GM12878 (cell line): Measurements from ENCODE around the gene RAE1. TPM values are rescaled to one million over a fixed set of nuclear protein-coding genes. Genes with fewer than 3 reads are reported as not detected.

Experiments
- ATAC-seq: fragments of 200-7000 bp; cut with Tn5 transposase; 3 replicates; pipeline ENCODE4 v1.9.1; 2020; ENCODE audit warnings: mild to moderate bottlenecking, moderate library complexity
- BruUV-seq: library from RNA; stranded (reverse); fragments of 400-500 nt; replicated peaks from 2 replicates; lab custom pipeline; 2021; lab: Mats Ljungman, UMichigan
- CTCF ChIA-PET: fragments of 300-600 bp; sonication (Branson Sonifier 250); formaldehyde crosslinking; extraction: SDS; loops from one replicate; lab custom pipeline; 2021; ENCODE audit warnings: inconsistent platforms; lab: Yijun Ruan, JAX
- POLR2A ChIA-PET: fragments of 350-600 bp; formaldehyde crosslinking; extraction: SDS; loops from one replicate; lab custom pipeline; 2021; ENCODE audit warnings: inconsistent platforms; lab: Charles Lee
- RAD21 ChIA-PET: fragments of 300-600 bp; sonication (Branson Sonifier 250); formaldehyde crosslinking; loops from one replicate; lab custom pipeline; 2023; ENCODE audit warnings: antibody characterized with exemption; ENCODE audit not compliant: unreplicated experiment; lab: Charles Lee
- SMC1A ChIA-PET: fragments of 300-600 bp; sonication (Branson Sonifier 250); formaldehyde crosslinking; loops from one replicate; lab custom pipeline; 2023; ENCODE audit not compliant: unreplicated experiment, uncharacterized antibody; lab: Charles Lee
- DNase-seq: peaks from one replicate; pipeline ENCODE4 v3.0.0-alpha.2; 2011; ENCODE audit warnings: low read depth, low spot score
- FAIRE-seq: peaks from 3 replicates; lab custom pipeline; 2011; peaks lifted over from hg19 to GRCh38; lab: Jason Lieb, UNC
- H2AFZ ChIP-seq: 2 replicates; pipeline ENCODE4 v1.6.0; 2011; ENCODE audit warnings: low read depth, low read length, control low read depth; ENCODE audit not compliant: control insufficient read depth
- H3K27ac ChIP-seq: 2 replicates; pipeline ENCODE4 v1.5.1; 2011; ENCODE audit warnings: control low read depth; ENCODE audit not compliant: control insufficient read depth, insufficient read depth
- H3K27me3 ChIP-seq, 2 experiments: replicated peaks in 1 of 2; 2 replicates each; pipeline versions ENCODE4 v1.6.0 to v1.6.1; 2011; ENCODE audit warnings: low read length in 1 of 2; ENCODE audit not compliant: control insufficient read depth in 2 of 2, insufficient read depth in 2 of 2
- H3K36me3 ChIP-seq, 2 experiments: 2 replicates each; pipeline ENCODE4 v1.5.1; 2011; ENCODE audit warnings: low read length in 1 of 2; ENCODE audit not compliant: control insufficient read depth in 2 of 2, insufficient read depth in 2 of 2
- H3K4me1 ChIP-seq: 2 replicates; pipeline ENCODE4 v1.6.1; 2011; ENCODE audit warnings: mild to moderate bottlenecking, low read length, moderate library complexity, mixed read lengths; ENCODE audit not compliant: control insufficient read depth, insufficient read depth
- H3K4me2 ChIP-seq: 2 replicates; pipeline ENCODE4 v1.6.0; 2011; ENCODE audit warnings: control low read depth; ENCODE audit not compliant: control insufficient read depth, insufficient read depth
- H3K4me3 ChIP-seq: fragments of 200-600 bp; sonication (generic); 2 replicates; pipeline ENCODE4 v1.5.1; 2016
- H3K79me2 ChIP-seq: 2 replicates; pipeline ENCODE4 v1.6.0; 2011; ENCODE audit warnings: low read length; ENCODE audit not compliant: control insufficient read depth, insufficient read depth
- H3K9ac ChIP-seq: 2 replicates; pipeline ENCODE4 v1.8.0; 2011; ENCODE audit warnings: low read length, control low read depth, mixed read lengths; ENCODE audit not compliant: control insufficient read depth, insufficient read depth
- H3K9me3 ChIP-seq: replicated peaks from 3 replicates; pipeline ENCODE4 v1.5.1; 2011; ENCODE audit warnings: mild to moderate bottlenecking, low read length; ENCODE audit not compliant: control insufficient read depth, insufficient read depth
- H4K20me1 ChIP-seq: 2 replicates; pipeline ENCODE4 v1.6.0; 2011; ENCODE audit not compliant: control insufficient read depth, insufficient read depth
- BHLHE40 ChIP-seq, 2 experiments: fragments of 450-650 bp in 1 of 2; IDR thresholded peaks; 2 replicates each; pipeline ENCODE4 v1.6.1; 2011 to 2017; ENCODE audit warnings: low read depth in 2 of 2, borderline replicate concordance in 1 of 2, improper control_type of control experiment in 1 of 2, low read length in 1 of 2, mild to moderate bottlenecking in 1 of 2
- CBFB ChIP-seq: IDR thresholded peaks from 2 replicates; pipeline ENCODE4 v1.6.1; 2016; ENCODE audit warnings: antibody characterized with exemption, low read depth
- CBX3 ChIP-seq: fragments of 200-600 bp; sonication (generic); IDR thresholded peaks from 2 replicates; pipeline ENCODE4 v1.6.1; 2016; ENCODE audit warnings: low read depth, borderline replicate concordance
- GATAD2B ChIP-seq: fragments of 450-650 bp; conservative IDR thresholded peaks from 2 replicates; pipeline ENCODE4 v1.6.1; 2017; ENCODE audit warnings: low read depth, mild to moderate bottlenecking, moderate library complexity
- JUND ChIP-seq: IDR thresholded peaks from 2 replicates; pipeline ENCODE4 v1.6.1; 2012; ENCODE audit warnings: low read depth, mild to moderate bottlenecking, low read length, improper control_type of control experiment, moderate library complexity
- MAX ChIP-seq: IDR thresholded peaks from 2 replicates; pipeline ENCODE4 v1.6.1; 2012; ENCODE audit warnings: low read depth, low read length, improper control_type of control experiment
- PAX8 ChIP-seq: fragments of 450-650 bp; IDR thresholded peaks from 2 replicates; pipeline ENCODE4 v1.6.1; 2017; ENCODE audit warnings: mild to moderate bottlenecking, moderate library complexity
- PKNOX1 ChIP-seq: fragments of 450-650 bp; IDR thresholded peaks from 2 replicates; pipeline ENCODE4 v1.6.1; 2016; ENCODE audit warnings: mild to moderate bottlenecking
- POLR2A ChIP-seq: IDR thresholded peaks from 2 replicates; pipeline ENCODE4 v1.6.1; 2011; ENCODE audit warnings: low read depth, mild to moderate bottlenecking, low read length
- POLR2AphosphoS5 ChIP-seq: IDR thresholded peaks from 2 replicates; pipeline ENCODE4 v1.6.1; 2011; ENCODE audit warnings: mild to moderate bottlenecking, low read length, inconsistent platforms
- WGBS: methylation state at CpG from one replicate; pipeline ENCODE4 v1.1.6; 2016; ENCODE audit warnings: low lambda C conversion rate; ENCODE audit not compliant: insufficient replicate concordance, insufficient coverage; ENCODE audit errors: missing lambda C conversion rate; 5-methylcytosine and 5-hydroxymethylcytosine counted together
- in situ Hi-C: fragments of 300-500 bp; cut with MboI; formaldehyde crosslinking; loops from 9 replicates; pipeline ENCODE4 v1.14.3; 2018; ENCODE audit warnings: mixed read lengths
- intact Hi-C: fragments of 100-400 bp; cut with micrococcal nuclease; formaldehyde crosslinking; loops from one replicate; pipeline ENCODE4 v1.14.2; 2022; ENCODE audit not compliant: unreplicated experiment
- polyA plus RNA-seq, 11 experiments: library from polyadenylated mRNA; depleted of rRNA in 4 of 11; unstranded in 6 of 11; stranded (reverse) in 5 of 11; fragments of >200 nt; fragmentation: Nextera tagmentation in 4 of 11; fragmentation: Illumina TruSeq in 1 of 11; extraction: Ambion mirVana in 4 of 11; extraction: Trizol in 1 of 11; gene quantifications; 1 replicate in 1 of 11; 2 replicates in 10 of 11; pipeline versions ENCODE4 v1.2.1 to v1.2.3, GENCODE V29; 2011 to 2016; ENCODE audit warnings: inconsistent platforms in 2 of 11, missing spikeins in 2 of 11, low read depth in 1 of 11
- total RNA-seq, 4 experiments: library from RNA; depleted of rRNA in 3 of 4; stranded (reverse); fragments of >200 nt in 3 of 4; fragmentation: Illumina TruSeq in 1 of 4; extraction: Trizol in 1 of 4; gene quantifications; 2 replicates each; pipeline versions ENCODE4 v1.2.1 to v1.2.3, GENCODE V29; 2013 to 2021

RAE1 gene
- total and polyA plus RNA-seq, 10 of the 15 experiments (the other 5 are each of a cell fraction or from before 2014, with no cell fraction given), result 28.7 to 107 (median 49.3) TPM

- Histone ChIP-seq H3K4me1 (peaks cover 12% of the 10 kb centered on the region), H3K4me2 (no peak overlapping the region), H3K79me2 (peaks cover 26% of the 10 kb centered on the region), H3K9ac (no peak overlapping the region), H2AFZ (no peak overlapping the region), H3K36me3 (peaks cover 37 to 62% of the 10 kb centered on the region in 2 experiments), H4K20me1 (peaks cover 2% of the 10 kb centered on the region), H3K27me3 (no peaks in the 10 kb centered on the region), H3K9me3 (no peaks in the 10 kb centered on the region), H3K4me3 (no peak overlapping the region), H3K27ac (no peak overlapping the region)
- ChIA-PET POLR2A (no interaction called here), SMC1A (no interaction called here), RAD21 (no interaction called here), CTCF (no interaction called here)
- ATAC-seq (no peak), DNase-seq (no peak), FAIRE-seq (no peak)
- intact Hi-C loops, result no loop called here
- TF ChIP-seq POLR2AphosphoS5 (peak; percentile 56; the same call in 1 of the 2 replicates), CBFB (no peak)
- in situ Hi-C loops, result no loop called here
- WGBS, result 95% methylated on average over 18 of the region's 18 CpGs
- no TSS peak for BruUV-seq
Measured at GRCh38 chr20:57405236-57406016, 54.4 kb downstream of the RAE1 start.

- no peak for ATAC-seq
- FAIRE-seq, result no peak
- Histone ChIP-seq H3K4me3 (no peak overlapping the region), H3K79me2 (peaks cover 10% of the 10 kb centered on the region), H4K20me1 (peaks cover 2% of the 10 kb centered on the region), H3K9ac (no peak overlapping the region), H3K27ac (no peak overlapping the region), H3K36me3 (peaks cover 30 to 52% of the 10 kb centered on the region in 2 experiments), H2AFZ (no peak overlapping the region), H3K9me3 (no peaks in the 10 kb centered on the region), H3K27me3 (no peaks in the 10 kb centered on the region), H3K4me2 (no peak overlapping the region)
- DNase-seq, result no peak
- ChIA-PET SMC1A (no interaction called here), CTCF (no interaction called here), POLR2A (no interaction called here), RAD21 (no interaction called here)
- intact Hi-C loops, result no loop called here
- in situ Hi-C loops, result no loop called here
- no TSS peak for BruUV-seq
- 88% methylated on average over 28 of the region's 29 CpGs for WGBS
- TF ChIP-seq GATAD2B (0 out of 2 replicates have a peak, but pooled peaks have one; percentile 43), JUND (no peak), BHLHE40 (IDR thresholded peaks at IDR 0.05; ENCODE audit: borderline replicate concordance in 1 of 2, low read depth in 2 of 2, low read length in 1 of 2) (no peak), POLR2A (peak; percentile 36; the same call in 1 of the 2 replicates), PAX8 (no peak), CBX3 (no peak), MAX (no peak), PKNOX1 (no peak)
- TF ChIP-seq, all 136 proteins: peak for 2
- H3K4me1 ChIP-seq, result no peaks in the 10 kb centered on the region
Measured at GRCh38 chr20:57407541-57407956, 56.5 kb downstream of the RAE1 start.
